Left lung (tissue), 10 donors: Measurements from ENCODE around the gene ATRX. TPM values are rescaled to one million over a fixed set of nuclear protein-coding genes. Genes with fewer than 3 reads are reported as not detected.
"Not testable (repeated sequence)": the region's sequence is repeated elsewhere in the genome, so short reads cannot be mapped to it uniquely, and the experiment has no call there.

Source experiments
- ATAC-seq: fragments of 200-7000 bp; cut with Tn5 transposase; one replicate; pipeline ENCODE4 v1.9.1; 2020; ENCODE audit warnings: moderate library complexity
- DNase-seq, 4 donors: peaks; one replicate each; pipeline ENCODE4 v3.0.0-alpha.2; 2013 to 2020
- H3K27ac ChIP-seq, 2 donors: fragments of 200-600 bp; sonication (generic) in 1 of 2; one replicate each; pipeline versions ENCODE4 v1.5.0 to v1.8.0; 2020 to 2021
- H3K27me3 ChIP-seq, 2 donors: fragments of 200-600 bp; sonication (generic) in 1 of 2; one replicate each; pipeline versions ENCODE4 v1.5.0 to v1.8.0; 2020 to 2021
- H3K36me3 ChIP-seq, 2 donors: fragments of 200-600 bp; sonication (generic) in 1 of 2; one replicate each; pipeline versions ENCODE4 v1.5.0 to v1.8.0; 2020 to 2021
- H3K4me1 ChIP-seq, 2 donors: fragments of 200-600 bp; one replicate each; pipeline ENCODE4 v1.8.0; 2021
- H3K4me3 ChIP-seq, 2 donors: fragments of 200-600 bp; sonication (generic) in 1 of 2; one replicate each; pipeline versions ENCODE4 v1.5.0 to v1.8.0; 2020 to 2021; ENCODE audit warnings: mild to moderate bottlenecking in 1 of 2
- H3K9me3 ChIP-seq, 2 donors: fragments of 200-600 bp; sonication (generic) in 1 of 2; one replicate each; pipeline versions ENCODE4 v1.5.0 to v1.8.0; 2020 to 2021
- CTCF ChIP-seq, 2 donors: fragments of 200-600 bp; sonication (generic) in 1 of 2; IDR thresholded peaks; one replicate each; pipeline versions ENCODE4 v1.5.0 to v1.8.0; 2021; ENCODE audit warnings: antibody characterized with exemption in 2 of 2
- intact Hi-C, 2 donors: fragments of 100-400 bp; cut with DNase I; formaldehyde crosslinking; loops; one replicate each; pipeline versions ENCODE4 v1.11.2 to v1.14.2; 2022
- polyA plus RNA-seq, 6 donors: library from polyadenylated mRNA; unstranded; fragments of 120-200 nt; gene quantifications; one replicate each; pipeline ENCODE4 v1.2.1, GENCODE V29; 2013; ENCODE audit not compliant: insufficient read length in 6 of 6
- total RNA-seq, 2 donors: library from RNA; stranded (reverse); fragmentation: NEBNext Ultra II Directional; extraction: Animal tissue kit (Norgen Biotek cat#: 25700); gene quantifications; one replicate each; pipeline ENCODE4 v1.2.1, GENCODE V29; 2021
- donor health status: DM: no; HTN: yes; CAD: no.
- donor health status: DM: no; HTN: no; CAD: no.

The ATRX gene
- total and polyA plus RNA-seq, 8 donors, result 72.0 to 115 (median 92.9) TPM

- no peak for TF ChIP-seq CTCF (IDR thresholded peaks at IDR 0.05)
- intact Hi-C loops, result no loop called here
These were observed 163.8 kb downstream of the ATRX start for GRCh38 chrX:77622233-77622632.

GRCh38 chrX:77621453-77621852, 164.6 kb downstream of the ATRX start:
- ATAC-seq, H3K9me3 ChIP-seq, DNase-seq: not testable (repeated sequence)

More at GRCh38 chrX:77622233-77622632, 163.8 kb downstream of the ATRX start:
- no peaks in the 10 kb centered on the region for H3K36me3 ChIP-seq
- DNase-seq, result no peak
- H3K27ac ChIP-seq, result no peak overlapping the region
- H3K4me1 ChIP-seq, result no peaks in the 10 kb centered on the region
- H3K4me3 ChIP-seq, result no peak overlapping the region
- H3K27me3 ChIP-seq, result no peaks in the 10 kb centered on the region
- H3K9me3 ChIP-seq, result no peaks in the 10 kb centered on the region
- no peak for ATAC-seq

DNA sequence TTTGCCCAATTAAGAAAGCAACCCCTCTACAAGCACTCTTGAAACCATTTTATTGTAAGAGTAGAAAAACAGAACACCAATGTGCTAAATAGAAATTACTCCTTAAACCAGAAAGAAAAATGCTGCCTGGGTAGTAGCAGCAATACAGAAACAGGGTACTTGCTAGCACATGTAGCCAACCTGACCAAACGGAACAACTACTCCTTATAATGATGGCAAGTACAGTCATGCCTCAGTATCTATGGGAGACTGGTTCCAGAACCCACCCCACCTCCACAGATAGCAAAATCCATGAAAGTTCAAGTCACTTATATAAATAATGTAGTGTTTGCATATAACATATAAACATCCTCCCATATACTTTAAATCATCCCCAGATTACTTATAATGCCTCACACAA, 168.8 kb downstream of the ATRX start:
- no peak overlapping the region for H3K27ac ChIP-seq
- ATAC-seq (no peak), DNase-seq (no peak)
- no peak overlapping the region for H3K4me3 ChIP-seq
- H3K9me3 ChIP-seq, result no peaks in the 10 kb centered on the region
- no peak for TF ChIP-seq CTCF (IDR thresholded peaks at IDR 0.05)
- no peaks in the 10 kb centered on the region for H3K4me1 ChIP-seq
- no peaks in the 10 kb centered on the region for H3K27me3 ChIP-seq
- peaks cover 0 to 4% of the 10 kb centered on the region in 2 donors for H3K36me3 ChIP-seq
- intact Hi-C loops, result no loop called here

More at GRCh38 chrX:77621453-77621852, 164.6 kb downstream of the ATRX start:
- H3K4me1 ChIP-seq, H3K27me3 ChIP-seq, H3K36me3 ChIP-seq, intact Hi-C loops, H3K27ac ChIP-seq, H3K4me3 ChIP-seq: not testable (repeated sequence)

- TF ChIP-seq CTCF (IDR thresholded peaks at IDR 0.05), result no peak
- DNase-seq (no peak), ATAC-seq (no peak)
- Histone ChIP-seq H3K36me3 (no peaks in the 10 kb centered on the region), H3K4me1 (no peaks in the 10 kb centered on the region), H3K27me3 (no peaks in the 10 kb centered on the region), H3K27ac (no peak overlapping the region), H3K4me3 (no peak overlapping the region), H3K9me3 (no peaks in the 10 kb centered on the region)
- intact Hi-C loops, result no loop called here
These were observed 182.2 kb downstream of the ATRX start for GRCh38 chrX:77603635-77604336.

GRCh38 chrX:77597511-77597910, 188.5 kb downstream of the ATRX start:
- no peak overlapping the region for H3K27ac ChIP-seq
- H3K36me3 ChIP-seq, result peaks cover 0 to 7% of the 10 kb centered on the region in 2 donors
- no peaks in the 10 kb centered on the region for H3K9me3 ChIP-seq
- H3K4me3 ChIP-seq, result no peak overlapping the region
- no peaks in the 10 kb centered on the region for H3K4me1 ChIP-seq
- H3K27me3 ChIP-seq, result no peaks in the 10 kb centered on the region
- intact Hi-C loops, result no loop called here
- DNase-seq (no peak), ATAC-seq (no peak)
- TF ChIP-seq CTCF (IDR thresholded peaks at IDR 0.05), result no peak

GRCh38 chrX:77597090-77597489, 188.9 kb downstream of the ATRX start:
- no peaks in the 10 kb centered on the region for H3K9me3 ChIP-seq
- no peak overlapping the region for H3K27ac ChIP-seq
- intact Hi-C loops, result no loop called here
- ATAC-seq, result no peak
- peaks cover 0 to 11% of the 10 kb centered on the region in 2 donors for H3K36me3 ChIP-seq
- DNase-seq, result no peak
- H3K4me1 ChIP-seq, result no peaks in the 10 kb centered on the region
- no peak for TF ChIP-seq CTCF (IDR thresholded peaks at IDR 0.05)
- H3K27me3 ChIP-seq, result no peaks in the 10 kb centered on the region
- H3K4me3 ChIP-seq, result no peak overlapping the region
